T follicular helper cell (primary cell): ENCODE results near the gene HSF4.

Experiments
- DNase-seq: peaks from one replicate; pipeline ENCODE4 v3.0.0-alpha.2; 2020; ENCODE audit warnings: low read depth

Gene HSF4

DNA sequence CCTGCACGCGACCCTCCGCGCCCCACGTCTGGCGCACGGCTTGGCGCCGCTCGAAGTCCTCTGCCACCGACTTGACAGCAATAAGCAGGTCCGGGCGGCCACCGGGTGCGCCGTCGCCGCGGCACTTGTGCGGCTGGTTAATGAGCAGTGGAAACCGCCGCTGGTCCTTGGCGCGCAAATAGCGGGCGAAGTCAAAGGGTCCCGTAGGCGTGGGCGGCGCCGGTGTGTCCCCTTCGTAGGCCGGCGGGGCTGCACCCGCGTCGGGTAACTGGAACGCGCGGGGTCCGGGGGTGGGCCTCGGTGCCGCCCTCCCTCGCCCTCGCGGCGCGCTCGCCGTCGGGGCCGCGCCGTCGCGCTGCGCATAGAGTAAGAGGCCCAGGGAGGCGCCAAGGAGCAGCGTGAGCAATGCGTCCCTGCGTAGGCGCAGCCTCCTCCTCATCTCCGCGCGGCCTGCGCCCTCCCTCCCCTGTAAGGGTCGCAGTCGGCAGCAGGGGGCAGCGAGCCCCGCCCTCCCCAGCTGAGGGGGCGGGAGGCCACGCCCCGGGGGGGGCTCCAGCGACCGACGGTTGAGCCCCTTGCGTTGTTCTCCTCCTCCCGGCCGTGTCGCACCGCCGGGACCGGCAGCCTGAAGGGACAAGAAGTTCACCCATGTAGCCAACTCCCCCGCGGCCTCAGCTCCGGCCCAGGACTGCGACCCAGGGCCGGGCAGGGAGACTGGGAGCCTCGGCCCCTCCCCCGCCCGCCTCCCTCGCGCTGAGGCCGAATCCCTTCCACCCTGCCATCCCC is 14.3 kb upstream of the HSF4 start:
- no peak for DNase-seq

DNA sequence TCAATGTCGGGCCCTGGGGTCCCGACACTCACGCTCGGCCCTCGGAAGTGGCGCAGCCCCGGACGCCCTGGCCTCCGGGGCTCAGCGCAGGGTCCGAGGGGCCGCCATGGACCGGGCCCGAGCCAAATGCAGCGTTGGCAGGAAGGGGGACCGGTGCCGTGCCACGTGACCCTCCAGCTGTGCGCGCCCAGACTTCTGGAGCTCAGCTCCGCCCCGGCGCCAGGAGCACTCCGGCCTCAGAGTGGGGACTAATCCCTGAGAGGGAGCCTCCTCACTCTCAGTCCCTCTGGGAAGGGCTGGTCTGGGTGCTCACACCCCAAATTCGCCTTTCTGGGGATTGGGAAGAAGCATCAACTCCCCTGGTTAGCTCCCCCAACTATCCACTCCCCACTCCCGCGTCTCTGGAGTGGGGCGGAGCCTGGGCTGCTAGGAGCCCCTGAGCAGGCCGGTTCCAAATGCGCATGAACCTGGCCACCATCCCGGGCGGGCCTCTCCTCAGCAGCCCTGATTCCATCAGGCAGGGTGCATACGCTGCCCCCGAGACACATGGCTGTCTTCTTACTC is 13.6 kb upstream of the HSF4 start, which contains the start of gene B3GNT9:
Gene B3GNT9, minus strand, starts transcription at position 166 of the 564 bp plus-strand sequence. CDS start 513 bp downstream, outside the sequence.
- no peak for DNase-seq

DNA sequence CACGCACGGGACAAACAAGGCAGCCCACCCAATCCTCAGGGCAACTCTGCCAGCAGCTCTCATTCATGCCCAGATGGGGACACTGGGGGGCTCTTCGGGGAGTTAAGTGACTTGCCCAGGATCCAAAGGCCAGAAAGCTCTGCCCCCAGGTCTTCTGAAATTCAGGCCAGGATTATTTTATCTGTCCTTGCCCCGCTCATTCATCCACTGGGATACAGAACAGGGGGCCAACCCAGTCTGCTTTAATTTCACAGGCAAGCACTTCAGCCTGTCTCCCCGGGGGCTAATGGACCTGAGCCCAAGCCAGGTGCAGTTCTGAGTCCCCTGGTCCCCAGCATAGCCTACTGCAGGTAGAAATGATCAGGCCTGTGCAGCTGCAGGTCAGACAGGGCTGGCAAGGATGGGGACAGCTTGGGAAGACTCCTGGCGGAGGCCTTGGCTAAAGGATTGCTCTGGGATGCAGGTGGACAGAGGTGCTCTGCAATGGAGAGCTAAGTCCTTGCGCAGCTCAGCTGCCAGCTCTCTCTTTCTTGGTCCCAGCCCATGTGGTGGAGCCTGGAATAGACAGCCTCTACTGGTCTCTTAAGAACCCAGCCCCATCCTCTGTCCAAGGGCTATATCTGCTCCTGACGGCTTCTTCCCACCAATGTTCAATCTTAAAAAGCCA is 13.0 kb upstream of the HSF4 start:
- no peak for DNase-seq

DNA sequence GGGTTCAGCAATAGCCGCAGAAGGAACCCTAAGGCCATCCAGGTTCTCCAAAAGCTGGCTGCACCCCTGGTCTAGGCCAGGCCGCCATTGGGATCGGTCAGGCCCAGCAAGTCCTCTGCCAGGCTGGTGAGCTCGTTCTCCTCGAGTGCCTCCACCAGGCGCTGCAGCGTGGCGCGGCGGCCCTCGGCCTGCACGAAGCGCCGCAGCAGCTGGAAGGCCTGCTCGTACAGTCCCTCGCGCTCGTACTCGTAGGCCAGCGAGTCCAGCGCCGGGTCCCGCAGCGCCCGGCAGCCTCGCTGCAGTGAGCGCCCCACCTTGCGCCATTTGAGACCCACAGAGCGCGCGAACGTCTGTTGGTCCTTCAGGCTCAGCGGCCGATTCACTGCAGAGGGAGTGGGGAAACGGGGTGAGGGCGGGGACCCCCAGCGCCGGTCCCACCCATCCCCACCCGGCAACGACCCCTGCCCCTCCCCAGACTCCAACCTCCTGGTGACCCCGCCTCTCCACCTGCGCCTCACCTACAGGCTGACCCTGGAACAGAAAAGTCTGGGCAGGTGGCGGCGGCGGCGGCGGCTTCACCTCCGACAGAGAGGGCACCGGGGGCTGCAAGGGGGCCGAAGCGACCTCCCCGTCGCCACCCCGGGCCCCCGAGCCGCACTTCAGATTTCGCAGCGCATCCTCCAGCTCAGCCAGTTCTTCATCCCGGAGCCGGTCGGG is 9.8 kb upstream of the HSF4 start:
- DNase-seq, result no peak

DNA sequence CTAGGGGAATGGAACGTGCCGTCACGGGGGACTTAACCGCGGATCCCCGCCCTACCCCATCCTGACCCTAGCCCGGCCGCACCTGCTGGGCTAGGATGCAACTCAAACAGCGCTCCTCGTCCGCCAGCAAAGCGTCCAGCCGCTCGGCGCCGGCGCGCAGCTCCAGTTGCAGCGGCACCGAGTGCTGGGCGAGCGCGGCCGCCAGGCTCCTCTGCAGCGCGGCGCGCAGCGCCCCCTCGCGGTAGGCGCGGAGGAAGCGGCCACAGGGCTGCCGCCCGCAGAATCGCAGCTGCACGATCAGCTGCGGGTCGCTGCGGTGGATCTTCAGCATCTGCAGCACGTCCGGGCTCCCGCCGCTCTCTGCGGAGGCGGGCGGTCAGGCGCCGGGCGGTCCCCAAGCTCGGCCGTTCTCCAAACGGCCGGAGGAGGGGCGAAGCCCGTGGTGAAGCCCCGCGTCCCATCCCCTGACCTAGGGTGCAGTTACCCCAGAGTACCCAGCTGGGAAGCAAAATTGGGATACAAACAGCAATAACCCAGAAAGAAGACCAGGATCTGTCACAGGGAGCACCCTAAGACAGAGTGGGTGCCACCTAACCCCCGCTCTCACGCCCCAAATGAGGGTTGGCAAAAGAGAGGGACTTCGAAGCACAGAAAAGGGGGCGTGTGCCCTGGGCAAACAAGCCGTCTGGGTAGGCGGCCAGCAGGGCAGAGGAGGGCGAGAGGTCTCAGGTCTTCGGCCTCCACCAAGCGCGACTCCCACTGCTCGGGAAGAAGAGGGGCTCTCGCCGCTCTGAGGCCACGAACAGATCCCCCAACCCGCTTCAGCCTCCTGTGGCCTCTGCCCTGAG is 9.0 kb upstream of the HSF4 start:
- peak; percentile 67 for DNase-seq

DNA sequence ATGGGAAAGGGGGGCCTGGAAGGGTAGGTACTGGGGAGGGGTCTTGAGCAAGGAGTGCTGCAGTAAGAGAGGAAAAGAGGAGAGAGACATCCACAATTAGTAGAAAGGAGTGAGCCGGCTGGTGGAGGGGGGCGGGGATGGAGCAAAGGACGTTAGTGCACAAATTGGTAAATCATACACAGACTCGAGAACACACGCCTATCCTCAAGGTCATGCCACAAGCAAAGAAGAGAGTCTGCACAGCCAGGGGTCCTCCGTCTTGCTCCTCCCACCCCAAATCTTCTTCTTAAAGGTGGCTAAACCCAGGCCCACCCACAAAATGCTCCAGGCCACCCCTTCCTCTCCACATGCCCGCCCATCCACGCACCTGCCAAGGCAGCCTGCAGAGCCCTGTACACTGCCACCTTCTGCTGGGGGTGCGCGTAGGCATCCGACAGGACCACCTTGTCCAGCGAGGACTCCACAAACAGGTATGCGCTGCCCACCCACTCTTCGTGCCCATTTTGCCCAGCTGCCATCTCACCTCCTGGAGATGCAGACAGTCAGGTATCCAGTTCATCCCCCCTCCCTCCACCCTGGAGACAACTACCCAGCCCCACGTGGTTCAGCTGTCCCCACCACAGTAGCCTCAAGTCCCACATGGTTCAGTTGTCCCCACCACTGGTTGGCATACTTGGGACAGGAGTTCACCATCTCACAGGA is 8.3 kb upstream of the HSF4 start:
- DNase-seq, result no peak

DNA sequence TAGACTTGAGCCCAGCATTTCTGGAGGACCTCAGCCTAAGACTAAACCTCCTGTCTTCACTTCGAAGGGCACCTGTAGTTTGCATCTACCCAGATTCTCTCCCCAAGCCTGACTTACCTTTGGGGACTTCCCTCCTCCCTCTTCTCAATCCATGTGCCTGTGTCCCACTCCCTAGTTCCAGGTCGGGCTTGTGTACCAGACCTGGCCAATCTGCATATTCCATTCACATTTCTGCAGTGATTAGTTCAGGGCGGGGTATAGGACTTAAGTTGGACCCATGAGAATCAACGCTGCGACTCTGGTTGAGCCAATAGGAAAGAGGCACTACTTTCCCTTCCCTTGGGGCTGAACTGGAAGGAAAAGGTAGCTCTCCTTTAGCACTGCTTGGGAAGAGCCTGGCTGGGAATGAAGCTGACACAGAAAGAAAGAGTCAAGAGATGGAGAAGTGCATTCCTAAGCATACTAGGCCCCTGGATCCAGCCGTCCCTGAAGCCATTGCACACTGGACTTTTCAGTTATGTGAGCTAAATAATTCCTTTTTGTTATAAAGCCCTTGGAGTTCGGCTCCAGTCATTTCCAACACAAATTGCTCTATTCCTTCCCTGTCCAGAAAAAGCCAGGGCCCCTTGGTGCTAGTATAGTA is 7.3 kb upstream of the HSF4 start:
- DNase-seq, result no peak

DNA sequence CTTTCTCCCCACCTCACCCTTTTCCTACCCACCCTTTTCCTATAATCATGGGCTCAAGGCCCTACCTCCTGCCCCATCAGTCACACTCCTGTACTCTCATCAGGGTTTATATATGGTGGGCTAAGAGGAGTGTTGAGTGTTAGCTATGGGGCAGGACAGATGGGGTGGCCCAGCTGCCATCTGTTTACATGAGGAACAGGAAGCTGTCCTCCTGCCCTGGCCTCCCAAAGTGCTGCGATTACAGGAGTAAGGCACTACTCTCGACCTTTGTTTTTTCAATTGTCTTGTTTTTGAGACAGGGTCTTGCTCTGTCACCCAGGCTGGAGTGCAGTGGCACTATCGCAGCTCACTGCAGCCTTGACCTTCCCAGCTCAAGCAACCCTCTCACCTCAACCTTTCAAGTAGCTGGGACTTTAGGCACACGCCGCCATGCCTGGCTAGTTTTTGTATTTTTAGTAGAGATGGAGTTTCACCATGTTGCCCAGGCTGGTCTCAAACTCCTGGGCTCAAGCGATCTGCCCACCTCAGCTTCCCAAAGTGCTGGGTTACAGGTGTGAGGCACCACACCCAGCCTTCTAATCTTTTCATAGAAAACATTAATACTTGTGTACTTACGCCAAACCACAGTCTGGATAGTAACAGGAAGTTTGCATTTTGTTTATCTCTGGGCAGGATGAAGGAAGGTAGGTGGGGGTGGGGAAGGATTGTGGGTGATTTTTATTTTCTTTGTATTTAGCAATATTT is 6.5 kb upstream of the HSF4 start:
- DNase-seq, result no peak

DNA sequence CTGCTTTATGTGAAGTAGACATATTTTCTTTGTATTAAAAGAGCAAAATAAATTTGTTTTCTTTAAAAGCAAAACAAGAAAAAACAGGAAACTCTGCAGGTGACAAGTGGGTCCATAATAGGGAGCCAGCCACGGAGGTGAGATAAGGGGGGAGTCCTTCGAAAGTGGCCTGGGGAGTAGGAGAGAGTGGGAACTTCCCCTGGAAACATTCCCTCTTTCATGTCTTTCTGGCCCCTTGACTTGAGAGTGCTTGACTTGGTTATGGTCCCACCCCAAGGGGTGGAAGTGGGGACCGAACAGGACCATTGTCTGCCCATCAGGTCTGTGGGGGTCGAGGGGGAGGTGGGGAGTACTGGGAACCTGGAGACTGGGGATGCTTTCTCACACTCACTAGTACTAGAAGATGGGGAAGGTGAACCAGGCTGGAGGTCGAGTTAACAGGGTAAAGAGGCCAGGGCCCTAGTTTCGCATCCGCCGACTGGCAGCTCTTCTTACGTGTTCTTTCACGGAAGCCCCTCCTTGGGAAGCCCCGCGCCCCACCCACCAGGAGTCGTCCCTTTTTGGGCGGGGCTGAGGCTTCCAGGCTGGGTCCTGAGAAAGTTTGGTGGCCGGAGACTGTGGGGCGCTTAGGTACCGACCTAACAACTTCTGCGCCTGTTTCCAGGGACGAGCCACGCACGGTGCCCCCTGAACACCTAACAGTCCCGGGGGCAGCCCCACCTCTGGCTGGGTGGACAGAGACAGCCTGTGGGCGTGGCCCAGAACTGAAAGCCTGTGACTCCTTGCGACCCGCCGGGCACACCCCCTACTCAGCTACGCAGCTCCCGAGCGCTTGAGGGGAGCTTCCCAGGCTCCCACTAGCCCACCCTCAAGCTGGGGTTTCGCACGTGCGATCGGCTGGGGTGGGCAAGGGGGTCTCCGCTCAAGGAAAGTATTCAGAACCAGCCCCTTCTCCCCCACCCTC is 5.6 kb upstream of the HSF4 start:
- DNase-seq, result peak; percentile 71

DNA sequence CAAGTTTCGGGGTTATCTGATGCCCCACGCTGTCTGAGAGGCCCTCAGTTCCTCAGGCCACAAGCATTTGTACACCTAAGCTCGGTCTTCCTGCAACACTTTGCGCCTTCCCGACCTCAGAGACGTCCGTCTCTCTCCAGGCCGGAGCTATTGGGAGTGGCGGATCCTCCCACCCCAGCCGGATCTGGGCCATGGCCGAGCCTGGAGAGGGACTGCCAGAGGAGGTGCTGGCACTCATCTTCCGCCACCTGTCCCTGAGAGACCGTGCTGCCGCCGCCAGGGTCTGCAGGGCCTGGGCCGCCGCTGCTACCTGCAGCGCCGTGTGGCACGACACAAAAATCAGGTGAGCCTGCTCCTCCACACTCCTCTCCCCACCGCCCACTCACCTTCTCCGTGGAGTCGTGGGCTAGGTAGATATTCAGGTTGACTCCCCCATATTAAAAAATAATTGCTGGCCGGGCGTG is 2.9 kb upstream of the HSF4 start:
- no peak for DNase-seq

DNA sequence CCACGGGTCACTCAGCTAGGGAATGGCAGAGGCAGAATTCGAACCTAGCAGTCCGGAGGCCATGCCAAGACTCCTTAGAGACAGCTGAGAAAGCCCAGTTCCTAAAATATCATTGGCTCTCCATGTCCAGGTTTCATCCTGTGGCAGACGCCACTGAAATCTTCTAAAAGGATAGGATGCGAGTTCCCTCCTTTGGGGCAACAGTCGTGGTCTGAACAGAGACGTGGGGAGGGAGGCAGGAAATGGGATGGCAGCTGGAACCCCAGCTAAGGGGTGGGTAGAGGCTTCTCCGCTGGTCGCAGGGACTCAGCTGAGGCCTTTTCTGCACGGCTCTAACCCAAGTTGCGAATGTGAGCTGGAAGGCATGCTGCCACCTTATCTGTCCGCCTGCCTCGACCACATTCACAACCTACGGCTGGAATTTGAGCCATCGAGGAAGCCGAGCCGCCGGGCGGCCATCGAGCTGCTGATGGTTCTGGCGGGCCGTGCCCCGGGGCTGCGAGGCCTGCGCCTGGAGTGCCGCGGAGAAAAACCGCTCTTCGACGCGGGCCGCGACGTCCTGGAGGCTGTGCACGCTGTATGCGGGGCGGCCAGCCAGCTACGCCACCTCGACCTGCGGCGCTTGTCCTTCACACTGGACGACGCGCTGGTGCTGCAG is 1.9 kb upstream of the HSF4 start:
- DNase-seq, result no peak

DNA sequence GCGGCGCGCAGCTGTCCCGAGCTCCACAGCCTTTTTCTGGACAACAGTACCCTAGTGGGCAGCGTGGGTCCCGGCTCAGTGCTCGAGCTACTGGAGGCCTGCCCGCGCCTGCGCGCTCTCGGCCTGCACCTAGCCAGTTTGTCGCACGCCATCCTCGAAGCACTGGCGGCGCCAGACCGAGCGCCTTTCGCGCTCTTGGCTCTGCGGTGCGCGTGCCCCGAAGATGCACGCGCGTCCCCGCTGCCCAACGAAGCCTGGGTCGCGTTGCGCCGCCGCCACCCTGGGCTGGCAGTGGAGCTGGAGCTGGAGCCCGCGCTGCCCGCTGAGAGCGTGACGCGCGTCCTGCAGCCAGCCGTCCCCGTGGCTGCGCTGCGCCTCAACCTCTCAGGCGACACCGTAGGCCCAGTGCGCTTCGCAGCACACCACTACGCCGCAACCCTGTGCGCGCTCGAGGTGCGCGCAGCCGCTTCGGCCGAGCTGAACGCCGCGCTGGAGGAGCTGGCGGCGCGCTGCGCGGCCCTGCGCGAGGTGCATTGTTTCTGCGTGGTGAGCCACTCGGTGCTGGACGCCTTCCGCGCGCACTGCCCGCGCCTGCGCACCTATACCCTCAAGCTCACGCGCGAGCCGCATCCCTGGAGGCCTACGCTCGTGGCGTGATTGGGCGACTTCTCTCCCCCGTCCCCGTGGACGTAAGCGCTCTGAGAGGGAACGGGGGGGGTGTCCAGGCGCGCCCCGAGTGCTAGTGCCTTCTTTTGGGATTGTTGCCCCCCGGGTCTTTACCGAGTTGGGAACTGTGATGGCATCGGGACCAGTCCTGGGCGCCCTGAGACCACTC is 1.2 kb upstream of the HSF4 start:
- no peak for DNase-seq

DNA sequence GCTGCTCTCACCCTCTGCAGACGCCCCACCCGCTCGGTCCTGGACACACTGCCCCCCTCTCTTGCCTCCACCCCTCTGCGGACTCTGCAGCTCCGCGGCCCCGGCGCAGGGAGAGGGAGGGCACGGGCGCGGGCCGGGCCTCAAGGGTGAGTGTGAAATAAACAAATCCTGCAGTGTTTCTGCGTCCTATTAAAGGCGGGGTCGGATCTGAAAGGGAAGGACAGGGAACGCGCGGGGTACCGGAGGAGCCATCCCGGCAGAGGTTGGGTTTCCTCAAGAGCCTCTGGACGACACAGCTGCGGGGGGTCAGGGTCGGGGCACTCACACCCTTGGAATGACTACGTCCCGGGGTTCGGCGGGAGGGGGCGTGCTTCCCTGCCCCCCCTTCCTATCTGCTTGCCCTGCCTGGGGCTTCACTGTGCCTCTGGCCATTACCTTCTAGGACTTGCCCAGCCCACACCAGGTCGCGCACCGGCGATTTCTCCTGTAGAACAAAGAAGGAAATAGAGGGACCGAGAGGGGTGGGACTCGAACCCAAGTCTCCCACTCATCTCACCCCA is 466 bp upstream of the HSF4 start:
- DNase-seq, result no peak

DNA sequence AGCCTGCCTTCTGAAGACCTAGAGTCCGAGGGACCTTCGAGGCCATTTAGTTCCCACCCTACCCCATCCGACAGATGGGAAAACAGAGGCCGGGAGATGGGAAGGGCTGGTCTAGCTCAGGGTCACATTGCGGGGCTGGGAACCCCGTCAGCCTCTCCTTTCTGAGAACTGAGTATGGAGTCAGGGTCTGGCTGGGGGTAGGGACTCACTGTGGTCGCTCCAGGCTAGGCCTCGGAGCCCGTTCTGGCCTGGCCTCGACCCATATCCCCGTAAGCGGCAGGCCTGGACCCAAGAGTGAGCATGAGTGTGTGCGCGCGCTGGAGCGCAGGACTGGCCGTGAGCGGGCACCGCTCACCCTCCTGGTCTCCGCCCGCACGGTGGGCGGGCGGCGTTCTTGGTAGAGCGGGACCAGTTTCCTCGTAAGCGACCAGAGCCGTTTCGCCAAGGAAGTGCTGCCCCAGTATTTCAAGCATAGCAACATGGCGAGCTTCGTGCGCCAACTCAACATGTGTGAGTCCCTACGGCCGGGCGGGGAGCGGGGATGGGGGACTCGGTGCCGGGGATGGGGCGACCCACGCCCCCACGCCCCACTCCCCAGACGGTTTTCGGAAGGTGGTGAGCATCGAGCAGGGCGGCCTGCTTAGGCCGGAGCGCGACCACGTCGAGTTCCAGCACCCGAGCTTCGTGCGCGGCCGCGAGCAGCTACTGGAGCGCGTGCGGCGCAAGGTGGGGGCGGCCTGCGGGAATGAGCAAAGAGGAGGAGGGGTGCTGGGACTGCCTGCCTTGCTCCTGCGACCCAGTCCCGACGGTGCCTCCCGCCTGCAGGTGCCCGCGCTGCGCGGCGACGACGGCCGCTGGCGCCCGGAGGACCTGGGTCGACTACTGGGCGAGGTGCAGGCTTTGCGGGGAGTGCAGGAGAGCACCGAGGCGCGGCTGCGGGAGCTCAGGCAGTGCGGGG is 855 bp downstream of the HSF4 start:
- no peak for DNase-seq

DNA sequence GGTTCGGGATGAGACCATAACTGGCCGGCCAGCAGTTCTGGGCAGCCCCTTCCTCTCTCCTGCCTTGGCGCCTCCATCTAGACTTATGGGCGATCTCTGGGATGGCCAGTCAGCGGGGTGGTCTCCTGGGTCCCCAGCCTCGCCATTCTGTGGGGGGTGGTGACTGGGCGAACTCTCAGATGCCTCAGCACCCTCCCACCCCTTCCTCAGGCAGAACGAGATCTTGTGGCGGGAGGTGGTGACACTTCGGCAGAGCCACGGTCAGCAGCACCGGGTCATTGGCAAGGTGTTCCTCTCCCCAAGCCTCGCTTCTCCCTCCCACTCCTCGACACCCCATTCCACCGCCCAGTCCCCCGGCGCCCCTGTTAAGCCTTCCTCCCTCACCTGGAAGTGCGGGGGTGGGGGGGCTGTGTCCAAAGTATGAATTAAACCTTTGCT is 1.6 kb downstream of the HSF4 start:
- DNase-seq, result no peak
